Measurements from ENCODE around the gene BIVM.

The BIVM gene

GRCh38 chr13:102817907-102818306, 19.0 kb downstream of the BIVM start:
- no peak for DNase-seq (ENCODE audit: low read depth, low spot score)
- Histone ChIP-seq H3K9ac (ENCODE audit: insufficient read length, low read depth) (no peak overlapping the region), H3K4me1 (ENCODE audit: insufficient read depth, insufficient read length) (no peaks in the 10 kb centered on the region), H3K27me3 (ENCODE audit: insufficient read depth, insufficient read length) (no peaks in the 10 kb centered on the region), H3K9me3 (ENCODE audit: insufficient read depth, low read length) (no peaks in the 10 kb centered on the region), H3K36me3 (ENCODE audit: insufficient read depth, insufficient read length, low read length) (no peaks in the 10 kb centered on the region), H3K4me3 (ENCODE audit: insufficient read length, low read depth) (no peak overlapping the region)
- TF ChIP-seq SUZ12 (IDR thresholded peaks at IDR 0.05; ENCODE audit: extremely low read depth, insufficient read depth, insufficient read length) = no peak
- TF ChIP-seq YY1 (IDR thresholded peaks at IDR 0.05; ENCODE audit: insufficient read depth, insufficient read length) = no peak
- no peak for TF ChIP-seq ZNF274 (IDR thresholded peaks at IDR 0.05; ENCODE audit: low read depth, low read length)

GRCh38 chr13:102825400-102825799, 26.5 kb downstream of the BIVM start:
- H3K9ac ChIP-seq (ENCODE audit: insufficient read length, low read depth) = no peak overlapping the region
- H3K4me3 ChIP-seq (ENCODE audit: insufficient read length, low read depth) = no peak overlapping the region

GRCh38 chr13:102825921-102826706, 27.2 kb downstream of the BIVM start:
- TF ChIP-seq YY1 (IDR thresholded peaks at IDR 0.05; ENCODE audit: insufficient read depth, insufficient read length) (no peak), ZNF274 (IDR thresholded peaks at IDR 0.05; ENCODE audit: low read depth, low read length) (no peak)
- no peaks in the 10 kb centered on the region for H3K27me3 ChIP-seq (ENCODE audit: insufficient read depth, insufficient read length)
- no peaks in the 10 kb centered on the region for H3K9me3 ChIP-seq (ENCODE audit: insufficient read depth, low read length)
- no peak overlapping the region for H3K4me3 ChIP-seq (ENCODE audit: insufficient read length, low read depth)
- peaks cover 4% of the 10 kb centered on the region for H3K36me3 ChIP-seq (ENCODE audit: insufficient read depth, insufficient read length, low read length)
- H3K9ac ChIP-seq (ENCODE audit: insufficient read length, low read depth) = no peak overlapping the region
- DNase-seq (ENCODE audit: low read depth, low spot score) = peak; percentile 27
- no peaks in the 10 kb centered on the region for H3K4me1 ChIP-seq (ENCODE audit: insufficient read depth, insufficient read length)

More at GRCh38 chr13:102825400-102825799, 26.5 kb downstream of the BIVM start:
- H3K27me3 ChIP-seq (ENCODE audit: insufficient read depth, insufficient read length) = no peaks in the 10 kb centered on the region
- no peaks in the 10 kb centered on the region for H3K9me3 ChIP-seq (ENCODE audit: insufficient read depth, low read length)
- TF ChIP-seq YY1 (IDR thresholded peaks at IDR 0.05; ENCODE audit: insufficient read depth, insufficient read length) (no peak), SUZ12 (IDR thresholded peaks at IDR 0.05; ENCODE audit: extremely low read depth, insufficient read depth, insufficient read length) (no peak), ZNF274 (IDR thresholded peaks at IDR 0.05; ENCODE audit: low read depth, low read length) (no peak)
- no peaks in the 10 kb centered on the region for H3K4me1 ChIP-seq (ENCODE audit: insufficient read depth, insufficient read length)
- peaks cover 4% of the 10 kb centered on the region for H3K36me3 ChIP-seq (ENCODE audit: insufficient read depth, insufficient read length, low read length)
- DNase-seq (ENCODE audit: low read depth, low spot score) = no peak

- Histone ChIP-seq H3K36me3 (ENCODE audit: insufficient read depth, insufficient read length, low read length) (no peaks in the 10 kb centered on the region), H3K9me3 (ENCODE audit: insufficient read depth, low read length) (no peaks in the 10 kb centered on the region), H3K4me1 (ENCODE audit: insufficient read depth, insufficient read length) (no peaks in the 10 kb centered on the region), H3K9ac (ENCODE audit: insufficient read length, low read depth) (no peak overlapping the region), H3K27me3 (ENCODE audit: insufficient read depth, insufficient read length) (no peaks in the 10 kb centered on the region), H3K4me3 (ENCODE audit: insufficient read length, low read depth) (no peak overlapping the region)
- no peak for TF ChIP-seq ZNF274 (IDR thresholded peaks at IDR 0.05; ENCODE audit: low read depth, low read length)
- TF ChIP-seq YY1 (IDR thresholded peaks at IDR 0.05; ENCODE audit: insufficient read depth, insufficient read length) = no peak
- no peak for TF ChIP-seq SUZ12 (IDR thresholded peaks at IDR 0.05; ENCODE audit: extremely low read depth, insufficient read depth, insufficient read length)
- DNase-seq (ENCODE audit: low read depth, low spot score) = no peak
Observed at GRCh38 chr13:102830646-102831045, 31.7 kb downstream of the BIVM start.

GRCh38 chr13:102836471-102836870, 37.6 kb downstream of the BIVM start:
- DNase-seq (ENCODE audit: low read depth, low spot score) = no peak
- Histone ChIP-seq H3K36me3 (ENCODE audit: insufficient read depth, insufficient read length, low read length) (no peaks in the 10 kb centered on the region), H3K4me1 (ENCODE audit: insufficient read depth, insufficient read length) (no peaks in the 10 kb centered on the region)

GRCh38 chr13:102838273-102838672, 39.4 kb downstream of the BIVM start:
- Histone ChIP-seq H3K9ac (ENCODE audit: insufficient read length, low read depth) (no peak overlapping the region), H3K4me3 (ENCODE audit: insufficient read length, low read depth) (no peak overlapping the region), H3K27me3 (ENCODE audit: insufficient read depth, insufficient read length) (no peaks in the 10 kb centered on the region), H3K9me3 (ENCODE audit: insufficient read depth, low read length) (no peaks in the 10 kb centered on the region), H3K4me1 (ENCODE audit: insufficient read depth, insufficient read length) (no peaks in the 10 kb centered on the region), H3K36me3 (ENCODE audit: insufficient read depth, insufficient read length, low read length) (no peaks in the 10 kb centered on the region)
- no peak for DNase-seq (ENCODE audit: low read depth, low spot score)
- TF ChIP-seq YY1 (IDR thresholded peaks at IDR 0.05; ENCODE audit: insufficient read depth, insufficient read length) (no peak), ZNF274 (IDR thresholded peaks at IDR 0.05; ENCODE audit: low read depth, low read length) (no peak), SUZ12 (IDR thresholded peaks at IDR 0.05; ENCODE audit: extremely low read depth, insufficient read depth, insufficient read length) (no peak)

More at GRCh38 chr13:102836471-102836870, 37.6 kb downstream of the BIVM start:
- Histone ChIP-seq H3K9me3 (ENCODE audit: insufficient read depth, low read length) (no peaks in the 10 kb centered on the region), H3K27me3 (ENCODE audit: insufficient read depth, insufficient read length) (no peaks in the 10 kb centered on the region), H3K4me3 (ENCODE audit: insufficient read length, low read depth) (no peak overlapping the region), H3K9ac (ENCODE audit: insufficient read length, low read depth) (no peak overlapping the region)
- TF ChIP-seq ZNF274 (IDR thresholded peaks at IDR 0.05; ENCODE audit: low read depth, low read length) = no peak
- TF ChIP-seq SUZ12 (IDR thresholded peaks at IDR 0.05; ENCODE audit: extremely low read depth, insufficient read depth, insufficient read length) = no peak
- no peak for TF ChIP-seq YY1 (IDR thresholded peaks at IDR 0.05; ENCODE audit: insufficient read depth, insufficient read length)

GRCh38 chr13:102838982-102839381, 40.1 kb downstream of the BIVM start:
- Histone ChIP-seq H3K27me3 (ENCODE audit: insufficient read depth, insufficient read length) (no peaks in the 10 kb centered on the region), H3K36me3 (ENCODE audit: insufficient read depth, insufficient read length, low read length) (no peaks in the 10 kb centered on the region), H3K9ac (ENCODE audit: insufficient read length, low read depth) (no peak overlapping the region), H3K9me3 (ENCODE audit: insufficient read depth, low read length) (no peaks in the 10 kb centered on the region), H3K4me1 (ENCODE audit: insufficient read depth, insufficient read length) (no peaks in the 10 kb centered on the region), H3K4me3 (ENCODE audit: insufficient read length, low read depth) (no peak overlapping the region)
- no peak for DNase-seq (ENCODE audit: low read depth, low spot score)
- no peak for TF ChIP-seq ZNF274 (IDR thresholded peaks at IDR 0.05; ENCODE audit: low read depth, low read length)
- no peak for TF ChIP-seq YY1 (IDR thresholded peaks at IDR 0.05; ENCODE audit: insufficient read depth, insufficient read length)
- TF ChIP-seq SUZ12 (IDR thresholded peaks at IDR 0.05; ENCODE audit: extremely low read depth, insufficient read depth, insufficient read length) = no peak
